Endodermal cell (in vitro differentiated cells): ENCODE data around the gene CSNK1D. TPM values are rescaled to one million over a fixed set of nuclear protein-coding genes. Genes with fewer than 3 reads are reported as not detected.
"Not testable (repeated sequence)": the region's sequence is repeated elsewhere in the genome, so short reads cannot be mapped to it uniquely, and the experiment has no call there.

Source experiments
- DNase-seq: peaks from one replicate; pipeline ENCODE4 v3.0.0-alpha.2; 2017
- H3K27ac ChIP-seq: 2 replicates; pipeline ENCODE4 v1.5.1; 2013; ENCODE audit warnings: mild to moderate bottlenecking, low read depth, low read length, moderate library complexity
- H3K27me3 ChIP-seq: 2 replicates; pipeline ENCODE4 v1.6.1; 2013; ENCODE audit warnings: mild to moderate bottlenecking, low read length, moderate library complexity; ENCODE audit not compliant: insufficient read depth, control insufficient read depth, poor library complexity, severe bottlenecking
- H3K36me3 ChIP-seq: 2 replicates; pipeline ENCODE4 v1.7.0; 2013; ENCODE audit warnings: mild to moderate bottlenecking, low read length, moderate library complexity; ENCODE audit not compliant: control insufficient read depth, insufficient read depth
- H3K4me1 ChIP-seq: one replicate; pipeline ENCODE4 v1.7.0; 2013; ENCODE audit warnings: low read length; ENCODE audit not compliant: control insufficient read depth, insufficient read depth
- H3K4me3 ChIP-seq: 2 replicates; pipeline ENCODE4 v1.5.1; 2013; ENCODE audit warnings: mild to moderate bottlenecking, low read length, moderate library complexity
- H3K9ac ChIP-seq: 2 replicates; pipeline ENCODE4 v1.6.1; 2013; ENCODE audit warnings: mild to moderate bottlenecking, low read length, moderate library complexity; ENCODE audit not compliant: poor library complexity, severe bottlenecking; ENCODE audit errors: extremely low read depth
- H3K9me3 ChIP-seq: 2 replicates; pipeline ENCODE4 v1.6.1; 2013; ENCODE audit warnings: mild to moderate bottlenecking, low read length, moderate library complexity; ENCODE audit not compliant: control insufficient read depth
- H3K27ac Mint-ChIP-seq: 2 replicates; pipeline ENCODE4 v1.8.0; 2020; ENCODE audit warnings: mixed read lengths
- H3K27me3 Mint-ChIP-seq: 2 replicates; pipeline ENCODE4 v1.8.0; 2021; ENCODE audit warnings: mild to moderate bottlenecking, mixed read lengths; ENCODE audit not compliant: insufficient read depth
- H3K36me3 Mint-ChIP-seq: 2 replicates; pipeline ENCODE4 v1.8.0; 2020; ENCODE audit warnings: low read depth, mixed read lengths
- H3K4me1 Mint-ChIP-seq: 2 replicates; pipeline ENCODE4 v1.8.0; 2020; ENCODE audit warnings: mixed read lengths
- H3K4me3 Mint-ChIP-seq: 2 replicates; pipeline ENCODE4 v1.8.0; 2020; ENCODE audit warnings: mild to moderate bottlenecking, moderate library complexity, mixed read lengths
- H3K9me3 Mint-ChIP-seq: 2 replicates; pipeline ENCODE4 v1.8.0; 2020; ENCODE audit warnings: mild to moderate bottlenecking, mixed read lengths
- CTCF ChIP-seq: fragments of 200-600 bp; sonication (generic); conservative IDR thresholded peaks from 2 replicates; pipeline ENCODE4 v1.5.0; 2021; ENCODE audit warnings: antibody characterized with exemption, mild to moderate bottlenecking
- WGBS, 2 experiments: methylation state at CpG; one replicate each; pipeline versions ENCODE4 v1.1.5 to v1.1.7; 2013; ENCODE audit warnings: missing lambda C conversion rate in 2 of 2, mixed read lengths in 1 of 2; ENCODE audit not compliant: insufficient coverage in 1 of 2, insufficient read length in 1 of 2; 5-methylcytosine and 5-hydroxymethylcytosine counted together
- total RNA-seq, 2 donors: library from RNA; stranded (reverse); fragmentation: NEBNext Ultra II Directional in 1 of 2; extraction: Animal tissue kit (Norgen Biotek cat#: 25700) in 1 of 2; gene quantifications; 2 replicates in 1 of 2; 3 replicates in 1 of 2; pipeline ENCODE4 v1.2.1, GENCODE V29; 2021

Gene CSNK1D
- total RNA-seq, 2 donors from 2014 or later = 104 to 143 TPM

- peaks cover 5% of the 10 kb centered on the region for H3K4me1 Mint-ChIP-seq
- no peak within 1 kb of the TSS for H3K27ac Mint-ChIP-seq
- Histone ChIP-seq H3K4me3 (peak within 1 kb of the TSS; percentile 83), H3K27me3 (no peaks in the 10 kb centered on the region), H3K9ac (peak within 1 kb of the TSS; percentile 66), H3K27ac (no peak within 1 kb of the TSS), H3K36me3 (no peaks in the 10 kb centered on the region), H3K4me1 (no peaks in the 10 kb centered on the region), H3K9me3 (no peaks in the 10 kb centered on the region)
- peak; percentile 93 for DNase-seq
- no peaks in the 10 kb centered on the region for H3K9me3 Mint-ChIP-seq
- peak within 1 kb of the TSS; percentile 59 for H3K4me3 Mint-ChIP-seq
- H3K36me3 Mint-ChIP-seq = no peaks in the 10 kb centered on the region
- WGBS, 2 experiments = 1% methylated on average over 23 to 116 of the region's 116 CpGs
- peaks cover 15% of the 10 kb centered on the region for H3K27me3 Mint-ChIP-seq
- TF ChIP-seq CTCF = no peak
These were observed 60.9 kb downstream of the CSNK1D start, which contains the start of gene CCDC57 for GRCh38 chr17:82212331-82213250. TSS of gene CCDC57 (minus strand) at chr17:82212842. CDS start at chr17:82201944, 10,898 bp downstream.

- H3K4me1 Mint-ChIP-seq, H3K4me3 Mint-ChIP-seq: not testable (repeated sequence)
These were observed 62.8 kb downstream of the CSNK1D start for GRCh38 chr17:82210655-82211054.

GRCh38 chr17:82205720-82206508, 67.6 kb downstream of the CSNK1D start:
- peaks cover 7% of the 10 kb centered on the region for H3K4me1 Mint-ChIP-seq
- Histone ChIP-seq H3K9ac (no peak overlapping the region), H3K27me3 (no peaks in the 10 kb centered on the region), H3K36me3 (no peaks in the 10 kb centered on the region), H3K4me3 (no peak overlapping the region), H3K9me3 (no peaks in the 10 kb centered on the region), H3K27ac (no peak overlapping the region), H3K4me1 (no peaks in the 10 kb centered on the region)
- peaks cover 7% of the 10 kb centered on the region for H3K36me3 Mint-ChIP-seq
- peak; percentile 95 for DNase-seq
- no peaks in the 10 kb centered on the region for H3K27me3 Mint-ChIP-seq
- 35 to 43% methylated on average over 15 to 21 of the region's 21 CpGs for WGBS, 2 experiments
- no peak overlapping the region for H3K4me3 Mint-ChIP-seq
- H3K27ac Mint-ChIP-seq = peak overlapping the region; percentile 68
- H3K9me3 Mint-ChIP-seq = no peaks in the 10 kb centered on the region
- peak; percentile 85 for TF ChIP-seq CTCF

More at GRCh38 chr17:82210655-82211054, 62.8 kb downstream of the CSNK1D start:
- 92 to 100% methylated on average over 1 to 8 of the region's 11 CpGs for WGBS, 2 experiments
- not testable (repeated sequence) for H3K27ac ChIP-seq, DNase-seq, H3K9ac ChIP-seq, H3K9me3 Mint-ChIP-seq, H3K9me3 ChIP-seq, H3K27ac Mint-ChIP-seq, H3K4me1 ChIP-seq, H3K36me3 Mint-ChIP-seq, H3K4me3 ChIP-seq, H3K27me3 ChIP-seq, H3K36me3 ChIP-seq
- peaks cover 15% of the 10 kb centered on the region for H3K27me3 Mint-ChIP-seq
